ENCODE data around the gene P4HA2.
"Not testable (repeated sequence)": the region's sequence is repeated elsewhere in the genome, so short reads cannot be mapped to it uniquely, and the experiment has no call there.

Gene P4HA2

GRCh38 chr5:132177691-132178149 lies 49.9 kb downstream of the P4HA2 start:
- H3K27me3 ChIP-seq (replicated peaks in 2 of 5; ENCODE audit: control insufficient read depth in 4 of 5, insufficient read depth in 5 of 5, low read length in 4 of 5): no peaks in the 10 kb centered on the region
- 95% methylated on average over 6 of the region's 6 CpGs for WGBS (ENCODE audit: insufficient coverage)
- H3K36me3 ChIP-seq (ENCODE audit: control insufficient read depth in 4 of 4, insufficient read depth in 4 of 4, low read length in 3 of 4): no peaks in the 10 kb centered on the region
- CTCF ChIA-PET: interaction anchor here (0.7 to 3.2 kb wide), 7 partner anchors 12 to 215 kb away, joined by 3 to 9 read pairs (median 3); no protein-coding TSS in a partner anchor
- no peaks in the 10 kb centered on the region for H3K9me3 ChIP-seq (ENCODE audit: control extremely low read depth in 1 of 5, control insufficient read depth in 4 of 5, insufficient read depth in 2 of 5, low read depth in 1 of 5, low read length in 4 of 5)
- H3K4me1 ChIP-seq (ENCODE audit: control extremely low read depth in 1 of 4, control insufficient read depth in 4 of 4, insufficient read depth in 4 of 4, low read length in 3 of 4): peaks cover 0 to 21% (median 13%) of the 10 kb centered on the region in 4 experiments
- POLR2A ChIA-PET: no interaction called here
- no peak overlapping the region for H3K4me3 ChIP-seq (ENCODE audit: control insufficient read depth in 1 of 7, extremely low read depth in 1 of 7, insufficient read depth in 4 of 7, low read depth in 2 of 7, low read length in 6 of 7)
- DNase-seq: peak in 2 of 3 donors; percentile 5 to 29
- H3K27ac ChIP-seq (ENCODE audit: insufficient read depth in 1 of 2, low read depth in 1 of 2, low read length in 2 of 2, poor library complexity in 1 of 2, severe bottlenecking in 2 of 2): peak overlapping the region in 1 of 2 experiments; percentile 30

- Histone ChIP-seq H3K9me3 (ENCODE audit: control extremely low read depth in 1 of 5, control insufficient read depth in 4 of 5, insufficient read depth in 2 of 5, low read depth in 1 of 5, low read length in 4 of 5) (peaks cover 0 to under 1% (median 0%) of the 10 kb centered on the region in 5 experiments), H3K27me3 (replicated peaks in 2 of 5; ENCODE audit: control insufficient read depth in 4 of 5, insufficient read depth in 5 of 5, low read length in 4 of 5) (no peaks in the 10 kb centered on the region), H3K36me3 (ENCODE audit: control insufficient read depth in 4 of 4, insufficient read depth in 4 of 4, low read length in 3 of 4) (no peaks in the 10 kb centered on the region), H3K4me1 (ENCODE audit: control extremely low read depth in 1 of 4, control insufficient read depth in 4 of 4, insufficient read depth in 4 of 4, low read length in 3 of 4) (peaks cover 0 to 21% (median 13%) of the 10 kb centered on the region in 4 experiments), H3K4me3 (ENCODE audit: control insufficient read depth in 1 of 7, extremely low read depth in 1 of 7, insufficient read depth in 4 of 7, low read depth in 2 of 7, low read length in 6 of 7) (no peak overlapping the region), H3K27ac (ENCODE audit: insufficient read depth in 1 of 2, low read depth in 1 of 2, low read length in 2 of 2, poor library complexity in 1 of 2, severe bottlenecking in 2 of 2) (peak overlapping the region in 1 of 2 experiments; percentile 30)
- ChIA-PET POLR2A (no interaction called here), CTCF (interaction anchor here (0.8 to 1.9 kb wide), 4 partner anchors 12 to 215 kb away, joined by 3 to 5 read pairs (median 3); no protein-coding TSS in a partner anchor)
- 0% methylated on average over 2 of the region's 3 CpGs for WGBS (ENCODE audit: insufficient coverage)
- peak; percentile 64 to 85 (median 74) for DNase-seq
Measured at GRCh38 chr5:132176987-132177386, 50.7 kb downstream of the P4HA2 start.

GRCh38 chr5:132176521-132176945 lies 51.1 kb downstream of the P4HA2 start:
- H3K9me3 ChIP-seq (ENCODE audit: control extremely low read depth in 1 of 5, control insufficient read depth in 4 of 5, insufficient read depth in 2 of 5, low read depth in 1 of 5, low read length in 4 of 5): peaks cover 0 to 3% (median 0%) of the 10 kb centered on the region in 5 experiments
- DNase-seq: peak in 2 of 3 donors; percentile 64 to 76
- no peaks in the 10 kb centered on the region for H3K36me3 ChIP-seq (ENCODE audit: control insufficient read depth in 4 of 4, insufficient read depth in 4 of 4, low read length in 3 of 4)
- no peaks in the 10 kb centered on the region for H3K27me3 ChIP-seq (replicated peaks in 2 of 5; ENCODE audit: control insufficient read depth in 4 of 5, insufficient read depth in 5 of 5, low read length in 4 of 5)
- POLR2A ChIA-PET: no interaction called here
- 92% methylated on average over 4 of the region's 6 CpGs for WGBS (ENCODE audit: insufficient coverage)
- peak overlapping the region in 1 of 2 experiments; percentile 30 for H3K27ac ChIP-seq (ENCODE audit: insufficient read depth in 1 of 2, low read depth in 1 of 2, low read length in 2 of 2, poor library complexity in 1 of 2, severe bottlenecking in 2 of 2)
- CTCF ChIA-PET: interaction anchor here (0.8 to 1.3 kb wide), 3 partner anchors 30 to 216 kb away, joined by 3 read pairs; no protein-coding TSS in a partner anchor
- H3K4me1 ChIP-seq (ENCODE audit: control extremely low read depth in 1 of 4, control insufficient read depth in 4 of 4, insufficient read depth in 4 of 4, low read length in 3 of 4): peaks cover 0 to 21% (median 13%) of the 10 kb centered on the region in 4 experiments
- no peak overlapping the region for H3K4me3 ChIP-seq (ENCODE audit: control insufficient read depth in 1 of 7, extremely low read depth in 1 of 7, insufficient read depth in 4 of 7, low read depth in 2 of 7, low read length in 6 of 7)

GRCh38 chr5:132162945-132163344 lies 64.7 kb downstream of the P4HA2 start:
- Histone ChIP-seq H3K9me3 (ENCODE audit: control extremely low read depth in 1 of 5, control insufficient read depth in 4 of 5, insufficient read depth in 2 of 5, low read depth in 1 of 5, low read length in 4 of 5) (peaks cover 0 to 9% (median 4%) of the 10 kb centered on the region in 5 experiments), H3K4me3 (ENCODE audit: control insufficient read depth in 1 of 7, extremely low read depth in 1 of 7, insufficient read depth in 4 of 7, low read depth in 2 of 7, low read length in 6 of 7) (no peak overlapping the region), H3K27me3 (replicated peaks in 2 of 5; ENCODE audit: control insufficient read depth in 4 of 5, insufficient read depth in 5 of 5, low read length in 4 of 5) (no peaks in the 10 kb centered on the region), H3K27ac (ENCODE audit: insufficient read depth in 1 of 2, low read depth in 1 of 2, low read length in 2 of 2, poor library complexity in 1 of 2, severe bottlenecking in 2 of 2) (no peak overlapping the region), H3K36me3 (ENCODE audit: control insufficient read depth in 4 of 4, insufficient read depth in 4 of 4, low read length in 3 of 4) (no peaks in the 10 kb centered on the region), H3K4me1 (ENCODE audit: control extremely low read depth in 1 of 4, control insufficient read depth in 4 of 4, insufficient read depth in 4 of 4, low read length in 3 of 4) (no peaks in the 10 kb centered on the region)
- ChIA-PET POLR2A (no interaction called here), CTCF (interaction anchor here (0.9 to 2.0 kb wide), 2 partner anchors 26 to 96 kb away, joined by 3 to 5 read pairs; no protein-coding TSS in a partner anchor)
- no peak for DNase-seq
- WGBS (ENCODE audit: insufficient coverage): no CpG with 5 or more reads among the region's 1 CpG

GRCh38 chr5:132161574-132162326 lies 65.9 kb downstream of the P4HA2 start:
- DNase-seq; POLR2A ChIA-PET; H3K4me1 ChIP-seq (ENCODE audit: control extremely low read depth in 1 of 4, control insufficient read depth in 4 of 4, insufficient read depth in 4 of 4, low read length in 3 of 4); H3K27ac ChIP-seq (ENCODE audit: insufficient read depth in 1 of 2, low read depth in 1 of 2, low read length in 2 of 2, poor library complexity in 1 of 2, severe bottlenecking in 2 of 2); H3K9me3 ChIP-seq (ENCODE audit: control extremely low read depth in 1 of 5, control insufficient read depth in 4 of 5, insufficient read depth in 2 of 5, low read depth in 1 of 5, low read length in 4 of 5); H3K36me3 ChIP-seq (ENCODE audit: control insufficient read depth in 4 of 4, insufficient read depth in 4 of 4, low read length in 3 of 4); H3K27me3 ChIP-seq (replicated peaks in 2 of 5; ENCODE audit: control insufficient read depth in 4 of 5, insufficient read depth in 5 of 5, low read length in 4 of 5); H3K4me3 ChIP-seq (ENCODE audit: control insufficient read depth in 1 of 7, extremely low read depth in 1 of 7, insufficient read depth in 4 of 7, low read depth in 2 of 7, low read length in 6 of 7): not testable (repeated sequence)
- CTCF ChIA-PET: interaction anchor here (2.0 kb wide), 1 partner anchor 94 kb away, joined by 5 read pairs; no protein-coding TSS in a partner anchor
- no CpG with 5 or more reads among the region's 5 CpGs for WGBS (ENCODE audit: insufficient coverage)

- CTCF ChIA-PET: interaction anchor here (1.0 kb wide), 1 partner anchor 93 kb away, joined by 3 read pairs; no protein-coding TSS in a partner anchor
- peaks cover 0 to 8% (median 2%) of the 10 kb centered on the region in 5 experiments for H3K9me3 ChIP-seq (ENCODE audit: control extremely low read depth in 1 of 5, control insufficient read depth in 4 of 5, insufficient read depth in 2 of 5, low read depth in 1 of 5, low read length in 4 of 5)
Measured at GRCh38 chr5:132156413-132156812, 71.2 kb downstream of the P4HA2 start.

GRCh38 chr5:132150565-132150964 lies 77.1 kb downstream of the P4HA2 start:
- Histone ChIP-seq H3K4me1 (ENCODE audit: control extremely low read depth in 1 of 4, control insufficient read depth in 4 of 4, insufficient read depth in 4 of 4, low read length in 3 of 4) (peaks cover 0 to 3% (median 1%) of the 10 kb centered on the region in 4 experiments), H3K27me3 (replicated peaks in 2 of 5; ENCODE audit: control insufficient read depth in 4 of 5, insufficient read depth in 5 of 5, low read length in 4 of 5) (no peaks in the 10 kb centered on the region), H3K4me3 (ENCODE audit: control insufficient read depth in 1 of 7, extremely low read depth in 1 of 7, insufficient read depth in 4 of 7, low read depth in 2 of 7, low read length in 6 of 7) (no peak overlapping the region), H3K9me3 (ENCODE audit: control extremely low read depth in 1 of 5, control insufficient read depth in 4 of 5, insufficient read depth in 2 of 5, low read depth in 1 of 5, low read length in 4 of 5) (peaks cover 0 to 4% (median 0%) of the 10 kb centered on the region in 5 experiments), H3K36me3 (ENCODE audit: control insufficient read depth in 4 of 4, insufficient read depth in 4 of 4, low read length in 3 of 4) (no peaks in the 10 kb centered on the region), H3K27ac (ENCODE audit: insufficient read depth in 1 of 2, low read depth in 1 of 2, low read length in 2 of 2, poor library complexity in 1 of 2, severe bottlenecking in 2 of 2) (no peak overlapping the region)
- no peak for DNase-seq
- WGBS (ENCODE audit: insufficient coverage): no CpG with 5 or more reads among the region's 2 CpGs
- POLR2A ChIA-PET: no interaction called here
- CTCF ChIA-PET: no interaction called here

More at GRCh38 chr5:132156413-132156812, 71.2 kb downstream of the P4HA2 start:
- DNase-seq: no peak
- no peak overlapping the region for H3K4me3 ChIP-seq (ENCODE audit: control insufficient read depth in 1 of 7, extremely low read depth in 1 of 7, insufficient read depth in 4 of 7, low read depth in 2 of 7, low read length in 6 of 7)
- no peaks in the 10 kb centered on the region for H3K4me1 ChIP-seq (ENCODE audit: control extremely low read depth in 1 of 4, control insufficient read depth in 4 of 4, insufficient read depth in 4 of 4, low read length in 3 of 4)
- H3K27ac ChIP-seq (ENCODE audit: insufficient read depth in 1 of 2, low read depth in 1 of 2, low read length in 2 of 2, poor library complexity in 1 of 2, severe bottlenecking in 2 of 2): no peak overlapping the region
- POLR2A ChIA-PET: no interaction called here
- no peaks in the 10 kb centered on the region for H3K27me3 ChIP-seq (replicated peaks in 2 of 5; ENCODE audit: control insufficient read depth in 4 of 5, insufficient read depth in 5 of 5, low read length in 4 of 5)
- 92% methylated on average over 2 of the region's 4 CpGs for WGBS (ENCODE audit: insufficient coverage)
- no peaks in the 10 kb centered on the region for H3K36me3 ChIP-seq (ENCODE audit: control insufficient read depth in 4 of 4, insufficient read depth in 4 of 4, low read length in 3 of 4)

Data from common myeloid progenitor, CD34-positive (primary cell).